Frontal cortex (tissue), 4 donors: ENCODE measurements around the gene TMEM178B. TPM values are rescaled to one million over a fixed set of nuclear protein-coding genes. Genes with fewer than 3 reads are reported as not detected.

Experiments used
- DNase-seq, 2 donors: peaks; one replicate each; pipeline ENCODE4 v3.0.0; 2012; ENCODE audit warnings: low spot score in 2 of 2
- FAIRE-seq: peaks from 2 replicates; lab custom pipeline; 2012; peaks lifted over from hg19 to GRCh38; lab: Jason Lieb, UNC
- total RNA-seq: library from RNA; depleted of rRNA; stranded (reverse); fragments of >200 nt; gene quantifications from one replicate; pipeline ENCODE4 v1.2.3, GENCODE V29; 2014
- donor health status: control.
- donor health status: control.
- donor health status: control.

Gene TMEM178B
- total RNA-seq, 1 donor from 2014 or later, result 53.0 TPM

GRCh38 chr7:141128931-141129330, 55.1 kb downstream of the TMEM178B start:
- FAIRE-seq (no peak), DNase-seq (no peak)

DNA sequence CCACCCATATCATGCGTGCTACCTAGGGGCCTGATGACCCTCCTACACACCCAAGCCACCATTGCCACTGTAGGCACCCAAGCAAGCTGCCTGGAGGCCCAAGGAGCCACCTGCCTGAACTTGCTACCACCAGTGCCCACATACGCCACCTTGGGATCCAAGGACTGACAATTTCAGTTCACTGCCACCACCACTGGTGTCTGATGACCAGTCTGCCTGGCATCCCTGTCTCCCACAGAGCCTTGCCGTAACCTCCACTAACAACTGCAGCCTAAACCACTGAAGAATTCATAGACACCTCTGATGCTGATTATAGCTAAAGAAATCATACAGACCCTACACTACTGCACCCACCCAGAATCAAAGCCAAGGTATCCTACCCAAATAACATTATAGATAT, 58.8 kb downstream of the TMEM178B start:
- FAIRE-seq (no peak), DNase-seq (no peak)

DNA sequence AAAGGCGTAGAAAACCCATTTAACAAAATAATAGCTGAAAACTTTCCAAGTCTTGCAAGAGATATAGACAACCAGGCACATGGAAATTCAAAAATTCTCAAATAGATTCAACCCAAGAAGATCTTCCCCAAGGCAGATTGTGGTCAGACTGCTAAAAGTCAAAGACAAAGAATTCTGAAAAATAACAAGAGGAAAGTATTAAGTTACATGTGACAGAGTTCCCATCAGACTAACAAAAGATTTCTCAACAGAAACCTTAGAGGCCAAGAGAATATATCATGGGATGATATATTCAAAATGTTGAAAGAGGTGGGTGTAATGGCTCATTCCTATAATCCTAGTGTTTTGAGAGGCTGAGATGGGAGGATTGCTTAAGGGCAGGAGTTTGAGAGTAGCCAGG, 59.8 kb downstream of the TMEM178B start:
- FAIRE-seq (no peak), DNase-seq (no peak)

- FAIRE-seq (no peak), DNase-seq (no peak)
Measured at GRCh38 chr7:141142058-141142457, 68.2 kb downstream of the TMEM178B start.

- no peak for FAIRE-seq
- DNase-seq, result no peak
Measured at GRCh38 chr7:141144921-141145629, 71.2 kb downstream of the TMEM178B start.

GRCh38 chr7:141145630-141145982, 71.7 kb downstream of the TMEM178B start:
- DNase-seq, result no peak
- FAIRE-seq, result no peak

- DNase-seq (no peak), FAIRE-seq (no peak)
Measured at GRCh38 chr7:141147482-141147881, 73.6 kb downstream of the TMEM178B start.

GRCh38 chr7:141150465-141150864, 76.6 kb downstream of the TMEM178B start:
- DNase-seq, result no peak

GRCh38 chr7:141151746-141152145, 77.9 kb downstream of the TMEM178B start:
- no peak for FAIRE-seq
- DNase-seq, result no peak

More at GRCh38 chr7:141150465-141150864, 76.6 kb downstream of the TMEM178B start:
- no peak for FAIRE-seq

DNA sequence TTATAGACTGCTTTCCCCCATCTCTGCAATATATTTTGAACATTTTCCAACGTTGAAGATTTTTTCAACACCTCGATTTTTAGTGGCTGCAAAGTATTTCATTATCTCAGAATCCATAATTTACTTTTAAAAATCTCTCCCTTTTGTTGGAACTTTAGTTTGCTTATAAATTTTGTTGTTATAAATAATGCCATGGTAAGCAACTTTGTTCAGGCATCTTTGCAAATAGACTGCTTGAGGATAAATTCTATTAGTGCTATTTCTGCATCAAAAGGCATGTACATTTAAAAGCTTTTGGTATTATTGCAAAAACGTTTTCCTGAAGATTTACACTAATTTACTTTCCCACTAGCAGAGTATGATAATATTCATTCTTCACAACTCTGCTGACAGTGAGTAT, 79.4 kb downstream of the TMEM178B start:
- FAIRE-seq, result no peak
- no peak for DNase-seq

DNA sequence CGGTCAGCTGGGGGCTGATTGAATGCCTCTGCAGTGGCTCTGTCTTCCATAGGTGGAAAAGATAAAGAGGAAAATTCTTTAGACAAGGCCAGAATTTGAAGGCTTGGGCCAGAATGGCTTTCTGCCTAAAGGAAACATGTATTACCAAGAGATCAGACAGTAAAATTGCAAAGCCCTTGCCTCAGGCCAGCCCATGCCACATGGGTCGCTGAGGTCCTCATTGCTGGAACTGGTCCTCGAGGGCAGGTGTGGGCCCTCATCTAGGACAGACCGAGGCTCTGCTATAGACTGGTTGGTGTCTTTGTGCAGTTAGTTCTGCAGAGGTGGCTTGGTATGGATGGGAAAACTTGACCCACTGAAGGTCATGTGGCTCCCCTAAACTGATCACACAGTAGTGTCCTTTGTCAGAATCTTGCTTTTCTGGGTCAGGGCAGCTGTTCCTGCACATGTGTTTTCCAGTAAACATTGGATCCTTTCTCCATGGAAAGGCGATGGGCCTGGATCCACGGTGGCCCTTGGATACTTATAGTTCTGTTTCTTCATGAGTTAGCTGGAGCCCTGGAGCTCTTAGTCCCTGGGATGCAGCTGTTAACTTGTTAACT, 80.4 kb downstream of the TMEM178B start:
- no peak for FAIRE-seq
- no peak for DNase-seq

DNA sequence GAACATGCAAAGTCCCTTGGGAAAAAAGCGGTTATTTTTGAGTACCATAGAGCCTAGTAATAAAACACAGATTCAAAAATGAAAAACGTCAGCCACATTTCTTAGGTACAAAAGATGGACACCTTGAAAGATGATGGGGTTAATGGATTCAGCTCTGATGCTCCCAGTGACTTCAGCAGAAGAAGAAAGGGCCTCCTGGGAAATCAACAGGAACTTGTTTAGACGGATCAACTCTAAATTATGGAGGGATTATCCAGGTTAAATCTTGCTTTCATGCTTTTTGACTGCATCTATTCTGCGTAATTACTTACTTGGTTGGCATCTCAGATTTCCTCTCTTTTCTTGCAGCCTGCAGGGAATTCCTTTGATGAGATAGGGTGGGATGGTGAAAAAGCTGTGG, 82.5 kb downstream of the TMEM178B start:
- DNase-seq, result no peak

DNA sequence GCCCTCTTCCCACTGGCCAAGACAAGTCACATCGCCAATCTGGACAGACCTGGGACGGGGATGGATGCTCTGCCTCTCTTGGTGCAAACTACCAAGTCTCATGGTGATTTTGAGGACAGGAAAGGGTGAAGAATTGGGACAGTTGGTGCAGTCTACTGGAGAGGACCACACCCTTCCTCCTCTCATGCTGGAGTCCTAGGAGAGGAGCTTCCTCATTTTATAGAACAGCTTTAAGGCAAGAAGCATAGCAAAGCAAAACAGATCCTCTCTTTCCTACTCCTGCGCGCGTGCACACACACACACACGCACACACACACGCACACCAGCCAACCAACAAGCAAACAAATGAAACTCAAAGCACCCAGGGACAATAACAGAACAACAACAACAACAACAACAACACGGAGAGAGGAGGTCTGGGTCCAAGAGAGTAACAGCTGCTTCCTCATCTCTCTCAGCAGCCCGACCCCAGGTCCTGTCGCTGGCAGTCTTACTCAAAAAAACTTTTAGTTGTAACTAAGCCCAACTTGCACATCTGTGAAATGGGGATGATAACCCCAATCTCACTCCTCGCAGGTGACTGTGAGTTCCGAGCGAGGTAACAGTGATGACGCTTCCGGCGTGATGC, 83.4 kb downstream of the TMEM178B start:
- FAIRE-seq (no peak), DNase-seq (no peak)

More for the DNA sequence above, 82.5 kb downstream of the TMEM178B start:
- no peak for FAIRE-seq

GRCh38 chr7:141158561-141158960, 84.7 kb downstream of the TMEM178B start:
- DNase-seq, result no peak
- no peak for FAIRE-seq

DNA sequence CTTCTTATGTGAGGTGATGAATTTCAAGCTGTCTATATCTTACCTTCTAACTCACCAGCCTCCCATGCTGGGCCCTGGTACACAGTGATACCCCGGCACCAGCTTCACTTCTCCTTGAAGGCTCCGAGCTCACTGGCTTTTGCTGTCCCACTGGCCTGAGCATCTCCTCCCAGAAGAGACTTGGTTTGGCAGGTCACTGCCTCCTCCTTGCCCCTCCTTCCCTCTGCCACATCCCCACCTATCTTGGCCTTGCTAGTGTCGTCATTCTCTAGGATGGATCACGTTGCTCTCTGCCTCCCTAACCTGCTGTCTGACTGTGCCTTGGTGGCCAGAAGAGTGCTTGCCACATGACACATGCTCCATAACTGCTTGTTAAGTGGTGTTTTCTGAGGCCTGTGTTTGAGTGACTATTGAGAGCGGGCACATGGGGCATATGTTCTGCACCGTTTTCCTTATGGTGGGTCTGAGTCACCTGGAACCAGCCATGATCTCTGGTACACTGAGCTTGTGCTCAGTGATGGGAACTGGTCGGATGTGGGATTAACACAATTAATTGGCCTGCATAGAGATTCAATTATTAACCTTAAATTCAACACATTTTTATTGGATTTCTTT, 86.5 kb downstream of the TMEM178B start:
- DNase-seq (no peak), FAIRE-seq (no peak)

DNA sequence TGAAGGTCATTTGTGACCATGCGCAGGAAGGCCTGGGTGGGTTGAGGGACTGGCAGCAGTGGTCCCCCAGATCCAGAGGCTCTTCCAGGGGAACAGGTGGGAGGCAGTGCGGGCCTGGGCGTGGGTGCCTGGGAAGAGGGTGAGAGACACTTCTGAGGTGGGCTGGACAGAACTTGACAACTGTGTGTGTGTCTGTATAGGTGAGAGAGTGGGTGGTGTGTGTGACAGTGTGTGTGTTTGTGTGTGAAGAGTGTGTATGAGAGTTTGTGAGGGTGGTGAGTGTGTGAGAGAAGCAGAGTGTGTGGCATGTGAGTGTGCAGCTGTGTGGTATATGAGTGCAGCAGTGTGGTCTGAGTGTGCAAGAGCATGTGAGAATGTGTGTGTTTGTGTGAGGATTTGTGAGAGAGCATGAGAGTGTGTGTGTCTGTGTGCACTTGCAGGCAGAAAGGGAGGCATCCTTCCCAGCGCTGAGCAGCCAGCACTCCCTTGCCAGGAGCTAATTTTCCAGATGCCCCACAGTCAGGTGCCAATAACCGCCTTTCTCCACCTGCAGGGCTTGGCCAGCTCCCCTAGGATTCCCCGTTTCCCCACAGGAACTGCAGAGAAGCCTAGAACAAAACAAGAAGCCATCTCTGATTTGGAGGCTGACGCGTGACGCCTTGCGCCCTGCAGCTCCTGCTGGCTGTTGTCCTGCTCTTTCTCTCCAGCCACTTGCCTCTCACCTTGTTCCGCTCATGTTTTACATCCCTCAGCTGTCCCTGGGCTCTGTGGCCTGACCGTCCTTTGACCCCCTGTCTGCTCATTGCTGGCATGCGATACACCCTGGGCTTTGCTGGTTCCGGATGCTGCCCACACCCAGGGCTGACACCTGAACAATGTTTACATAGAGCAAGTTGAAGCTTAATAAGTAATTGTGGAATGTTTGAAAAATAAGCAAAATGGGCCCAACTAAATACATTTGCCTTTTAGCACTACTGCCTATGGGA, 88.0 kb downstream of the TMEM178B start:
- no peak for DNase-seq
- no peak for FAIRE-seq

DNA sequence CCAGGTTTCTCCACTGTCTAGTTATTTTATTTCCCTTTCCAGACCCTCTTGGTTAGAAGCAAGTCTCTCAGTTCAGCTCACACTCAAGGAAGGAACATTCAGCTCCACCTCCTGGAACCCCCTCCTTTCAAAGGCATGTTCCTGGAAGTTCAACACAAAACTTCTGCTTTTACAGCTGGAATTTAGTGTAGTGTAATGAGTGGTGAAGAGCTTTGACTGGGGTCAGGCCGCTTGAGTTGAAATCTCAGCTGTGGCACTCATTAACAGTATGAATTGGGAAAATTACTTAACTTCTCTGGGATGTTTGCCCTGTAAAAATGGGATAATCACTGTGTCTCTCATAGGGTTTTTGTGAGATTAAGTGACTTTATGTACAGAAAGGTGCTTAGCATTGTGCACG, 91.7 kb downstream of the TMEM178B start:
- FAIRE-seq (no peak), DNase-seq (no peak)

DNA sequence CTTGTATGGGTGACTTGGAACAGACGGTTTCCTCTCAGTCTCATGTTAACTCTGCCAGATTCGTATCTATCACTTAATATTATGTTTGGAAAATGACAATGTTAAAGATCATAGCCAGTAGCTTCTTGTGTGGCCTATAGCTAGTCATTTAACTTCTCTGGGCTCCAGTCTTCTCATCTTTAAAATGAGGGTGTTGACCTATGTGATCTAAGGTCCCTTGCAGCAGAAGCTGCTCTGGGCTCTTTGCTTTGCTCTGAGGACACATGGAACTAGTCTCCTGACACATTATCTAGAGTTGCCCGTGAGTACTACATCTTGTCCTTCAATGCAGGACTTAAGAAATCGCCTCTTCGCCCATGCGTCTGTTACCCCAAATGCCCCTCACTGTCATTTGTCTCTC, 93.1 kb downstream of the TMEM178B start:
- DNase-seq (no peak), FAIRE-seq (no peak)

- DNase-seq (no peak), FAIRE-seq (no peak)
Measured at GRCh38 chr7:141167381-141167964, 93.6 kb downstream of the TMEM178B start.
